CD14-positive monocyte (primary cell): ENCODE measurements around the gene GMDS. TPM values are rescaled to one million over a fixed set of nuclear protein-coding genes. Genes with fewer than 3 reads are reported as not detected.

Experiments used
- DNase-seq, 3 donors: peaks; one replicate each; pipeline ENCODE4 v3.0.0-alpha.2; 2011 to 2022
- H2AFZ ChIP-seq: 2 replicates; pipeline ENCODE4 v1.6.0; 2012; ENCODE audit warnings: mild to moderate bottlenecking, low read depth, low read length, inconsistent platforms; ENCODE audit not compliant: insufficient read depth, poor library complexity, severe bottlenecking
- H3K27ac ChIP-seq, 2 donors: 1 replicate in 1 of 2; 2 replicates in 1 of 2; pipeline ENCODE4 v1.5.1; 2012 to 2013; ENCODE audit warnings: low read length in 2 of 2, control low read depth in 1 of 2, inconsistent platforms in 1 of 2, low read depth in 1 of 2, mild to moderate bottlenecking in 1 of 2
- H3K27me3 ChIP-seq, 2 donors: one replicate each; pipeline versions ENCODE4 v1.6.0 to v1.6.1; 2011 to 2013; ENCODE audit warnings: low read length in 2 of 2; ENCODE audit not compliant: control insufficient read depth in 2 of 2, insufficient read depth in 2 of 2
- H3K36me3 ChIP-seq, 2 donors: replicated peaks in 1 of 2; 1 replicate in 1 of 2; 2 replicates in 1 of 2; pipeline versions ENCODE4 v1.5.1 to v1.6.1; 2012 to 2013; ENCODE audit warnings: low read length in 2 of 2, control low read depth in 1 of 2, inconsistent platforms in 1 of 2, mild to moderate bottlenecking in 1 of 2; ENCODE audit not compliant: insufficient read depth in 2 of 2, control insufficient read depth in 1 of 2
- H3K4me1 ChIP-seq, 2 donors: 1 replicate in 1 of 2; 2 replicates in 1 of 2; pipeline versions ENCODE4 v1.5.1 to v1.6.1; 2012 to 2013; ENCODE audit warnings: low read length in 2 of 2, control low read depth in 1 of 2, inconsistent platforms in 1 of 2, mild to moderate bottlenecking in 1 of 2, moderate library complexity in 1 of 2; ENCODE audit not compliant: insufficient read depth in 2 of 2, control insufficient read depth in 1 of 2
- H3K4me2 ChIP-seq: replicated peaks from 2 replicates; pipeline ENCODE3; 2012; ENCODE audit warnings: low read length, moderate library complexity, mild to moderate bottlenecking; ENCODE audit not compliant: poor library complexity, severe bottlenecking; ENCODE audit errors: extremely low read depth
- H3K4me3 ChIP-seq, 3 experiments: fragments of 200-600 bp in 1 of 3; sonication (generic) in 1 of 3; replicated peaks in 1 of 3; 1 replicate in 2 of 3; 2 replicates in 1 of 3; pipeline ENCODE4 v1.5.1; 2011 to 2013; ENCODE audit warnings: low read length in 3 of 3, mild to moderate bottlenecking in 3 of 3, control low read depth in 2 of 3, low read depth in 2 of 3, inconsistent platforms in 1 of 3, moderate library complexity in 1 of 3
- H3K79me2 ChIP-seq: 2 replicates; pipeline ENCODE4 v1.6.0; 2012; ENCODE audit warnings: mild to moderate bottlenecking, control low read depth, inconsistent platforms, low read length, moderate library complexity; ENCODE audit not compliant: insufficient read depth
- H3K9ac ChIP-seq: 2 replicates; pipeline ENCODE4 v1.6.0; 2017; ENCODE audit warnings: low read length, mild to moderate bottlenecking; ENCODE audit not compliant: insufficient read depth, poor library complexity, severe bottlenecking
- H3K9me3 ChIP-seq, 2 donors: replicated peaks in 1 of 2; 1 replicate in 1 of 2; 2 replicates in 1 of 2; pipeline versions ENCODE4 v1.5.1 to v1.6.1; 2012 to 2013; ENCODE audit warnings: low read length in 2 of 2, control low read depth in 1 of 2; ENCODE audit not compliant: control insufficient read depth in 1 of 2, insufficient read depth in 1 of 2
- H4K20me1 ChIP-seq: 2 replicates; pipeline ENCODE4 v1.6.0; 2012; ENCODE audit warnings: mild to moderate bottlenecking, low read length, control low read depth, moderate library complexity; ENCODE audit not compliant: insufficient read depth
- H3K27ac Mint-ChIP-seq, 7 donors: one replicate each; pipeline ENCODE4 v1.8.0; 2020; ENCODE audit warnings: mild to moderate bottlenecking in 7 of 7, mixed read lengths in 7 of 7, moderate library complexity in 6 of 7, inconsistent platforms in 2 of 7
- H3K27me3 Mint-ChIP-seq, 3 donors: one replicate each; pipeline ENCODE4 v1.8.0; 2021 to 2022; ENCODE audit warnings: low read depth in 3 of 3, mild to moderate bottlenecking in 3 of 3, mixed read lengths in 3 of 3, moderate library complexity in 3 of 3, inconsistent platforms in 1 of 3
- H3K36me3 Mint-ChIP-seq, 2 donors: one replicate each; pipeline ENCODE4 v1.8.0; 2020; ENCODE audit warnings: mixed read lengths in 2 of 2, inconsistent platforms in 1 of 2, mild to moderate bottlenecking in 1 of 2
- H3K4me1 Mint-ChIP-seq: one replicate; pipeline ENCODE4 v1.8.0; 2020; ENCODE audit warnings: mild to moderate bottlenecking, mixed read lengths
- H3K4me3 Mint-ChIP-seq, 2 donors: one replicate each; pipeline ENCODE4 v1.8.0; 2020; ENCODE audit warnings: mild to moderate bottlenecking in 2 of 2, mixed read lengths in 2 of 2, moderate library complexity in 1 of 2
- H3K9me3 Mint-ChIP-seq, 7 donors: one replicate each; pipeline ENCODE4 v1.8.0; 2020 to 2022; ENCODE audit warnings: mixed read lengths in 7 of 7, mild to moderate bottlenecking in 6 of 7, moderate library complexity in 6 of 7, inconsistent platforms in 2 of 7
- WGBS: methylation state at CpG from one replicate; pipeline ENCODE4 v1.1.5; 2013; ENCODE audit warnings: missing lambda C conversion rate; ENCODE audit not compliant: insufficient coverage; 5-methylcytosine and 5-hydroxymethylcytosine counted together
- intact Hi-C, 2 donors: fragments of 100-400 bp; cut with micrococcal nuclease; formaldehyde crosslinking; loops; one replicate each; pipeline versions ENCODE4 v1.15.0 to v1.15.1; 2023
- polyA plus RNA-seq, 3 donors: library from polyadenylated mRNA; depleted of rRNA in 1 of 3; unstranded in 2 of 3; stranded (reverse) in 1 of 3; fragments of 300-500 nt in 2 of 3; fragments of >200 nt in 1 of 3; fragmentation: Illumina TruSeq in 2 of 3; gene quantifications; 1 replicate in 2 of 3; 2 replicates in 1 of 3; pipeline ENCODE4 v1.2.3, GENCODE V29; 2012 to 2021
- TF ChIP-seq, protein P1 (sequence below): fragments of 200-600 bp; IDR thresholded peaks from one replicate; pipeline ENCODE4 v1.8.0; 2022; ENCODE audit warnings: antibody characterized with exemption, mild to moderate bottlenecking

GMDS gene
- polyA plus RNA-seq, 3 donors: 10.5 to 19.9 (median 17.6) TPM

DNA sequence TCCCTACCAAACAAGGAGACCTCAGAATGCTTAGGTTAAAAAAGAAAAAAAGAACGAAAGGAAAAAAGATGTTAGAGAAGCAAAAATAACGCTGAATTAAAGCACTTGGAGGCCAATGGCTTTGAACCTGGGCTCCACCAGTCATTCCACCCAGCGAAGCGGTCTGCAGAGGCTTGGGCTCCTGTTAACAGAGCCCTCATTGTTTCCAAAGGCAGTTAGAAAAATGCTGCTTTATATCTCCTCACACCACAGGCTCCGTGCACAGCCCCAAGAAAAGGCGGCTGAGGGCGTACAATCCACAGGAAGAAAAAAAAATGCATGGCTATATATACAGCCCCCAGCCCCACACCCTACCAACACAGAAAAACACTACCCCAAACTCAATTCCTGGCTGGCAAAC is 379.8 kb downstream of the GMDS start:
- DNase-seq: no peak
- H3K4me1 ChIP-seq: peaks cover 0 to 7% of the 10 kb centered on the region in 2 donors
- H3K79me2 ChIP-seq: no peaks in the 10 kb centered on the region
- no peaks in the 10 kb centered on the region for H3K36me3 ChIP-seq
- H3K9me3 ChIP-seq: no peaks in the 10 kb centered on the region
- Mint-ChIP-seq H3K36me3 (no peaks in the 10 kb centered on the region), H3K9me3 (no peaks in the 10 kb centered on the region), H3K27me3 (no peaks in the 10 kb centered on the region), H3K27ac (no peak overlapping the region), H3K4me3 (no peak overlapping the region), H3K4me1 (peaks cover 9% of the 10 kb centered on the region)
- TF ChIP-seq, protein P1, sequence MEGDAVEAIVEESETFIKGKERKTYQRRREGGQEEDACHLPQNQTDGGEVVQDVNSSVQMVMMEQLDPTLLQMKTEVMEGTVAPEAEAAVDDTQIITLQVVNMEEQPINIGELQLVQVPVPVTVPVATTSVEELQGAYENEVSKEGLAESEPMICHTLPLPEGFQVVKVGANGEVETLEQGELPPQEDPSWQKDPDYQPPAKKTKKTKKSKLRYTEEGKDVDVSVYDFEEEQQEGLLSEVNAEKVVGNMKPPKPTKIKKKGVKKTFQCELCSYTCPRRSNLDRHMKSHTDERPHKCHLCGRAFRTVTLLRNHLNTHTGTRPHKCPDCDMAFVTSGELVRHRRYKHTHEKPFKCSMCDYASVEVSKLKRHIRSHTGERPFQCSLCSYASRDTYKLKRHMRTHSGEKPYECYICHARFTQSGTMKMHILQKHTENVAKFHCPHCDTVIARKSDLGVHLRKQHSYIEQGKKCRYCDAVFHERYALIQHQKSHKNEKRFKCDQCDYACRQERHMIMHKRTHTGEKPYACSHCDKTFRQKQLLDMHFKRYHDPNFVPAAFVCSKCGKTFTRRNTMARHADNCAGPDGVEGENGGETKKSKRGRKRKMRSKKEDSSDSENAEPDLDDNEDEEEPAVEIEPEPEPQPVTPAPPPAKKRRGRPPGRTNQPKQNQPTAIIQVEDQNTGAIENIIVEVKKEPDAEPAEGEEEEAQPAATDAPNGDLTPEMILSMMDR: no peak
- H3K4me3 ChIP-seq: no peak overlapping the region
- intact Hi-C loops: no loop called here
- H3K9ac ChIP-seq: no peak overlapping the region
- H3K27ac ChIP-seq: no peak overlapping the region
- 95% methylated on average over 2 of the region's 7 CpGs for WGBS
- H2AFZ ChIP-seq: no peak overlapping the region
- H4K20me1 ChIP-seq: no peaks in the 10 kb centered on the region
- H3K27me3 ChIP-seq: no peaks in the 10 kb centered on the region
- H3K4me2 ChIP-seq: no peak overlapping the region

DNA sequence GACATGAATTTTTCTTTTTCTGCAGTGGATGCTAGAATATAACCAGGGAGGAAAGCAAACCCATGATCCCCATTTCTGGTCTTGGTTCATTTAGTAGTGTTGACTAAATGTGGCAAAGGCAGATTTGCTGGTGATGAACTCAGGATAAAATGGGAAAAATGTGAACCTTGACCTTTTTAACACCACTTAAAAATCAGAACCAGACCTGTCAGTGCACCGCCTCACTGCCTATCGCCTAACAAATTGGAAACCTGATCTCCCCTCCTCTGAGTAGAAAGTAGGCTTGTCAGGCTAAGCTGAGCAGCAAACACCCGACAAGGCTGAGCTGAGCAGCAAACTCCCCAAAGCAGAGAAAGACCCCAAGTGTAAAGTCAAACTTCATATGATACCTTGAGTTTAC is 380.9 kb downstream of the GMDS start:
- H3K36me3 ChIP-seq: no peaks in the 10 kb centered on the region
- no peak overlapping the region for H3K4me3 Mint-ChIP-seq
- no peak overlapping the region for H3K4me2 ChIP-seq
- no peak overlapping the region for H3K4me3 ChIP-seq
- no peaks in the 10 kb centered on the region for H3K9me3 ChIP-seq
- intact Hi-C loops: no loop called here
- H3K4me1 Mint-ChIP-seq: peaks cover 9% of the 10 kb centered on the region
- no peaks in the 10 kb centered on the region for H3K9me3 Mint-ChIP-seq
- no peak overlapping the region for H2AFZ ChIP-seq
- H3K79me2 ChIP-seq: no peaks in the 10 kb centered on the region
- no CpG with 5 or more reads among the region's 3 CpGs for WGBS
- H3K9ac ChIP-seq: no peak overlapping the region
- TF ChIP-seq, protein P1: no peak
- peak overlapping the region in 1 of 7 donors; percentile 22 for H3K27ac Mint-ChIP-seq
- H3K4me1 ChIP-seq: peaks cover 0 to 7% of the 10 kb centered on the region in 2 donors
- H3K27me3 Mint-ChIP-seq: no peaks in the 10 kb centered on the region
- no peak for DNase-seq
- H3K27me3 ChIP-seq: no peaks in the 10 kb centered on the region
- H3K36me3 Mint-ChIP-seq: no peaks in the 10 kb centered on the region
- H3K27ac ChIP-seq: no peak overlapping the region
- H4K20me1 ChIP-seq: no peaks in the 10 kb centered on the region
